HG03108 (cell line): ENCODE measurements around the gene MAPK7.
"Not testable (repeated sequence)": the region's sequence is repeated elsewhere in the genome, so short reads cannot be mapped to it uniquely, and the experiment has no call there.

Source experiments
- ATAC-seq: cut with Tn5 transposase; IDR thresholded peaks from one replicate; pipeline ENCODE4 v1.9.1; 2021; ENCODE audit warnings: moderate library complexity; ENCODE audit not compliant: unreplicated experiment

MAPK7 gene

GRCh38 chr17:19342611-19343255, 35.6 kb upstream of the MAPK7 start:
- no peak for ATAC-seq

- ATAC-seq = no peak
Observed at GRCh38 chr17:19343256-19343630, 35.1 kb upstream of the MAPK7 start.

- ATAC-seq = no peak
Observed at GRCh38 chr17:19343671-19344151, 34.6 kb upstream of the MAPK7 start.

- no peak for ATAC-seq
Observed at GRCh38 chr17:19344311-19345066, 33.8 kb upstream of the MAPK7 start.

GRCh38 chr17:19345067-19345460, 33.2 kb upstream of the MAPK7 start:
- no peak for ATAC-seq

- no peak for ATAC-seq
Observed at GRCh38 chr17:19345486-19346350, 32.6 kb upstream of the MAPK7 start.

- no peak for ATAC-seq
Observed at GRCh38 chr17:19346351-19347255, 31.7 kb upstream of the MAPK7 start.

- no peak for ATAC-seq
Observed at GRCh38 chr17:19347323-19348080, 30.8 kb upstream of the MAPK7 start.

GRCh38 chr17:19348081-19348650, 30.1 kb upstream of the MAPK7 start:
- ATAC-seq = no peak

GRCh38 chr17:19348806-19349205, 29.5 kb upstream of the MAPK7 start:
- no peak for ATAC-seq

- not testable (repeated sequence) for ATAC-seq
Observed at GRCh38 chr17:19353401-19353800, 24.9 kb upstream of the MAPK7 start.

- ATAC-seq = no peak
Observed at GRCh38 chr17:19354748-19355147, 23.6 kb upstream of the MAPK7 start.

GRCh38 chr17:19357351-19357750, 20.9 kb upstream of the MAPK7 start:
- no peak for ATAC-seq

- ATAC-seq = no peak
Observed at GRCh38 chr17:19357761-19358160, 20.5 kb upstream of the MAPK7 start.

- no peak for ATAC-seq
Observed at GRCh38 chr17:19359151-19359550, 19.1 kb upstream of the MAPK7 start.

- no peak for ATAC-seq
Observed at GRCh38 chr17:19359856-19360255, 18.4 kb upstream of the MAPK7 start.

- no peak for ATAC-seq
Observed at GRCh38 chr17:19360772-19361171, 17.5 kb upstream of the MAPK7 start.

- no peak for ATAC-seq
Observed at GRCh38 chr17:19361326-19361725, 17.0 kb upstream of the MAPK7 start.

- ATAC-seq = no peak
Observed at GRCh38 chr17:19361944-19362276, 16.4 kb upstream of the MAPK7 start.
